ENCODE data around the gene KDM5C. TPM values are rescaled to one million over a fixed set of nuclear protein-coding genes. Genes with fewer than 3 reads are reported as not detected.
A peak's percentile ranks its signal among the peaks of the same experiment; 100 is the strongest.

The KDM5C gene
- total RNA-seq, 1 donor = 76.4 TPM

GRCh38 chrX:53257166-53257565 lies 32.2 kb upstream of the KDM5C start:
- no peak for TF ChIP-seq CTCF (IDR thresholded peaks at IDR 0.05; ENCODE audit: insufficient read depth, low read length)
- no peak overlapping the region for H3K4me3 ChIP-seq (ENCODE audit: low read depth, low read length)
- DNase-seq (ENCODE audit: low read depth) = no peak

GRCh38 chrX:53256446-53257041 lies 31.5 kb upstream of the KDM5C start:
- H3K4me3 ChIP-seq (ENCODE audit: low read depth, low read length) = no peak overlapping the region
- TF ChIP-seq CTCF (IDR thresholded peaks at IDR 0.05; ENCODE audit: insufficient read depth, low read length) = no peak

GRCh38 chrX:53255738-53256191 lies 30.8 kb upstream of the KDM5C start:
- no peak for DNase-seq (ENCODE audit: low read depth)
- no peak for TF ChIP-seq CTCF (IDR thresholded peaks at IDR 0.05; ENCODE audit: insufficient read depth, low read length)
- H3K4me3 ChIP-seq (ENCODE audit: low read depth, low read length) = no peak overlapping the region

More at GRCh38 chrX:53256446-53257041, 31.5 kb upstream of the KDM5C start:
- no peak for DNase-seq (ENCODE audit: low read depth)

- H3K4me3 ChIP-seq (ENCODE audit: low read depth, low read length) = no peak overlapping the region
- TF ChIP-seq CTCF (IDR thresholded peaks at IDR 0.05; ENCODE audit: insufficient read depth, low read length) = no peak
Measured at GRCh38 chrX:53254570-53255461, 29.8 kb upstream of the KDM5C start.

GRCh38 chrX:53253293-53254020 lies 28.4 kb upstream of the KDM5C start:
- H3K4me3 ChIP-seq (ENCODE audit: low read depth, low read length) = no peak overlapping the region
- TF ChIP-seq CTCF (IDR thresholded peaks at IDR 0.05; ENCODE audit: insufficient read depth, low read length) = no peak
- DNase-seq (ENCODE audit: low read depth) = peak; percentile 16

More at GRCh38 chrX:53254570-53255461, 29.8 kb upstream of the KDM5C start:
- no peak for DNase-seq (ENCODE audit: low read depth)

- no peak for DNase-seq (ENCODE audit: low read depth)
Measured at GRCh38 chrX:53251307-53251706, 26.3 kb upstream of the KDM5C start.

More at GRCh38 chrX:53251307-53251706, 26.3 kb upstream of the KDM5C start:
- no peak overlapping the region for H3K4me3 ChIP-seq (ENCODE audit: low read depth, low read length)
- TF ChIP-seq CTCF (IDR thresholded peaks at IDR 0.05; ENCODE audit: insufficient read depth, low read length) = no peak

Measured in fibroblast of the aortic adventitia (primary cell).